IMR-90 (cell line): Measurements from ENCODE around the gene KLRF2.

Experiments
- CEBPB ChIP-seq: IDR thresholded peaks from 2 replicates; pipeline ENCODE4 v1.6.1; 2012; ENCODE audit warnings: low read depth, low read length, improper control_type of control experiment
- CTCF ChIP-seq: conservative IDR thresholded peaks from 2 replicates; pipeline ENCODE4 v1.5.1; 2012; ENCODE audit warnings: mild to moderate bottlenecking, low read depth, low read length, improper control_type of control experiment
- FOS ChIP-seq: fragments of 150-350 bp; IDR thresholded peaks from 2 replicates; pipeline ENCODE4 v1.6.1; 2016; ENCODE audit warnings: low read depth, low read length
- MAFK ChIP-seq: IDR thresholded peaks from 2 replicates; pipeline ENCODE4 v1.6.1; 2012; ENCODE audit warnings: low read depth, low read length, improper control_type of control experiment
- MXI1 ChIP-seq: IDR thresholded peaks from 2 replicates; pipeline ENCODE4 v1.6.1; 2012; ENCODE audit warnings: low read depth, mild to moderate bottlenecking, low read length, moderate library complexity, borderline replicate concordance
- NFE2L2 ChIP-seq: fragments of 150-350 bp; IDR thresholded peaks from 2 replicates; pipeline ENCODE4 v1.6.1; 2016; ENCODE audit warnings: low read depth, mild to moderate bottlenecking, low read length
- POLR2A ChIP-seq: IDR thresholded peaks from 2 replicates; pipeline ENCODE4 v1.6.1; 2012; ENCODE audit warnings: mild to moderate bottlenecking, low read depth, low read length
- RAD21 ChIP-seq: IDR thresholded peaks from 2 replicates; pipeline ENCODE4 v1.6.1; 2012; ENCODE audit warnings: low read length, improper control_type of control experiment
- RCOR1 ChIP-seq: IDR thresholded peaks from 2 replicates; pipeline ENCODE4 v1.6.1; 2012; ENCODE audit warnings: mild to moderate bottlenecking, low read length, improper control_type of control experiment; ENCODE audit not compliant: insufficient replicate concordance
- SMC3 ChIP-seq: fragments of 150-350 bp; IDR thresholded peaks from 2 replicates; pipeline ENCODE4 v1.6.1; 2016; ENCODE audit warnings: low read depth, mild to moderate bottlenecking, antibody characterized with exemption, low read length, moderate library complexity
- USF2 ChIP-seq: fragments of 150-350 bp; IDR thresholded peaks from 2 replicates; pipeline ENCODE4 v1.6.1; 2017; ENCODE audit warnings: mild to moderate bottlenecking, antibody characterized with exemption, low read length, low read depth

- no peak for TF ChIP-seq SMC3
- no peak for TF ChIP-seq CEBPB
- no peak for TF ChIP-seq POLR2A
- no peak for TF ChIP-seq RCOR1
- TF ChIP-seq RAD21, result no peak
- TF ChIP-seq CTCF, result no peak
- no peak for TF ChIP-seq MXI1
- TF ChIP-seq NFE2L2, result no peak
- TF ChIP-seq MAFK, result no peak
- TF ChIP-seq FOS, result no peak
- no peak for TF ChIP-seq USF2
Observed at GRCh38 chr12:9920451-9920850, 39.2 kb downstream of the KLRF2 start.
